ENCODE measurements around the gene GGCX.
A peak's percentile ranks its signal among the peaks of the same experiment; 100 is the strongest.
"Not testable (repeated sequence)": the region's sequence is repeated elsewhere in the genome, so short reads cannot be mapped to it uniquely, and the experiment has no call there.

The GGCX gene

DNA sequence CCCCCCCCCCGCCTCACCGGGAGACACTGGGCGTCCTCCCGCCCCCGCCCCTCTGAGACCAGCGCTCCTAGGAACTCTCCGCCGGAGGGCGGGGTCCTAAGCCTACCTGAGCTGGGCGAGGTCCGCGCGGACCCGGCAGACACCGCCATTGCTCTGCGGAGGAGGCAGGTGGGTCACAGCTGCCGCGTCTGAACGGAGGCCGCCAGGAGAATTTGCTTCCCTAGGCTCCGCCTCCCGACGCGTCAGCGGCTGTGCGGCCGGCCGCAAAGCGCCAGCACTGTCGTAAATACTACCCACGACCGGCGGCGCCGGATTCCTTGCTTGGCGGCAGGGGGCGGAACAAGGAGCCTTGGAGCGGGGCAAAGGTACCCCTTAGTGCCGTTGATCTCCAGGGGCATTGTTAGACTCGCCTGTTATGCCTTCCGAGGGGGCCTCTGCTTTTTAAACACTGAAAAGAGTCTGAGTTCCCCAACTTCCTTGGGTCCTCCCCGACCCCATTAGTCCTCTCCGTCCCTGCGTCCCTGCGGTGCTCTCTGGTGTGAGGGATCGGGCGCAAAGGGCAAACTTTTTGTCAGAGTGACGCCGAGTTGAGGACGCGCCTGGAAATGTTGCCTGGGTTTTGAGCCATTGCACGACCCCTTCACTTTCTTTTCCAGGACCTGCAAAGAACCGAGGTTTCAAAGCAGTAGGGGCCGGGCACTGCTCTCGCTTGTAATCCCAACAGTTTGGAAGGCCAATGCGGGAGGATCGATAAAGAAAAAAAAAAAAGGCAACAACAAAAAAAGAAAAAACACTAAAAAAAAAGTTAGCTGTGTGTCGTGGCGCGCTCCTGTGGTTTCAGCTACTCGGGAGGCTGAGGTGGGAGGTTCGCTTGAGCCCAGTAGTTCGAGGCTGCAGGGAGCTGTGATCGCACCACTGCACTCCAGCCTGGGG, at the start of gene GGCX:
TSS of gene GGCX (minus strand) at position 214 of the 933 bp plus-strand sequence. CDS start at position 149, 65 bp downstream.
- DNase-seq = peak; percentile 88 to 93 (median 90)

DNA sequence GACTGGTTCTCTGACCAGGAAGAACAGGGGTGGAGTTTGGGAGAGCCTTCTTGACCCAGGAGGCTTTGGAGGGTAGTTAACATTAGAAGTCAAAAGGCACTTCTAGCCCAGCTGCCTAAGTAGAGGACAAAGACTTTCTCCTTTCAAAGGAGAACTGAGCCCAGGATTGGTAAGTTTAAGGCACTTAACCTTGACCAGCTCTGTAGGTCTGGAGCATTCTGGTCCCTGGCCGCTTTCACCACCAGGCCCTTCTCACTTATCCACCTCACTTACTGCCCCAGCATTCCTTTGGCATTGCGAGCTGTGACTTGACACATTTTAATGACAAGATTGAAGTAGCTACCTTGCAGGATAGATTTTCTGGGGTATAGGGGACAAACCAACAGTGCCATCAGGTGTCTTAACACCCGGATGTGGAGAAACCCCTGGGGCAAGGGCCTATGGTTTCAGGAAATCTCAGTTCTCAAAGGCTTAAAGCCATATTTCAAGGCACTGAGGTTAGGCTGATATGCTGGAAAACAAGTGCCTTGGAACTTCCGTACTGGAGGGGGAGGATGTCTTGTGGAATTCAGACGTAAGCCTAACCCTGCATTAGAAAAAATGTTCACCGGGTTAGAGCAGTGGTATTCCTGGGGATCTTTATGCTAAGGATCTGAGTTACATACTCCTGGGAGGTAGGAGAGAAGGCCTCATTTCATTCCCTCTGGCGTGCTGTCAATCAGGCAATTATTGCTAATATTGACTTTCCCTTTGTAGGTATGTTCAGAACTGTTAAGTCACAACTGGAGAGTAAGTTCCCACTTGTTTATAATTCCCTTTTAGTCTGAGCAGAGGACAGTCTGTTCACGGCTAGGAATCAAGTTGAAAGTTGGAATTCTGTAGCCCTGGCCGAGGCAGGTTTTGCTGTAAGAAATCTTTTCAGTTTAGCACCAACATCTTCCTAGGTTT, 46.2 kb upstream of the GGCX start:
- no peak for DNase-seq

DNA sequence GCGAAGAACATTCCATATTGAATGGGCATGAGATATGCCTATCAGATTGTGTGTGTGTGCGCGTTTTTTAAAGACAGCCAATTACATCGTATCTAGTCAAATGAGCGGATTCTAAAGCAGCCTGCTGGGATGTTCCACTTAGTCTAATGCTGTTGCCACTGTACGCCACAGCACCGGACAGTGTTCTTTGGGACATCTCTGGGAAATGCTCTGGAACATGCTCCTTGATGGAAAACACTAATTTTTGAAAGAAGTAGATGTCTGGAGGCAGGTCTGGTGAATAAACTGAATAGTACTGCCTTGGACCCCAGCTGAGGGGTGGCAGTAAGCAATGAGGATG, 44.8 kb upstream of the GGCX start:
- no peak for DNase-seq

GRCh38 chr2:85605406-85606115, 44.3 kb upstream of the GGCX start:
- DNase-seq = no peak

DNA sequence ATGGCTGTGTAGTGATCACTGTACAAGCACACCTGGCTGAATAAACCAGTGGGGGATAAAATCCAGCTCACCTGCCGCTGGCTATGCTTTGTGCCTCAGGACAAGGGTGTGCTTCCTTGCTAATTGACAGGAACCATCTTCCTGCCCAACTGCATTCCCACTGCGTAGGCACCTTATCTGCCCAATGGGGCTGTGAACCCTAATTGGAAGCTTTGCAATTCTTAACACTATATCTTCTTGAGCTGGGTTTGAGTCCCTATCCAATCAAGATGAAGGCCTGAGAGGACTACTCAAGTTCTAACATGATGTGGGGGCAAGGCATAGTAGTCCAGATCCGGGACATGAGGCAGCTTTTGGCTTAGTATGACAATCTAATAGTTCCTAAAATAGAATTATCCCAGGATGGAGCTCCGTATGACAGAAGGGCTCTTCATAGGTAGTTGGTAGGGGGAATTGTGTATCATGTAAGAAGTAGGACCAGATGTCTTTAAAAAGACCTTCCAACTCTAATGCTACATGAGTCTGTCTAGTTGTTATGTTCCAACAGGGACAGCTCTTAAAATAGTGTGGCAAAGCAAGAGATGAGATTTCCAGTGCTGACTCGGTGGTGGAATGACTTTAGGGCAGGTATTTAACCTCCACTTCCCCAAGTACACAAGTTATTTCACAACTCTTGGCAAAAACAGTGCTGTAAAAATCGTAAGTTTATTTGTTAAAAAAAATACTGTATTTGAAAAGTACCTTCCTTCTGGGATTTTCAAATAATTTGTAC, 43.5 kb upstream of the GGCX start:
- DNase-seq = no peak

DNA sequence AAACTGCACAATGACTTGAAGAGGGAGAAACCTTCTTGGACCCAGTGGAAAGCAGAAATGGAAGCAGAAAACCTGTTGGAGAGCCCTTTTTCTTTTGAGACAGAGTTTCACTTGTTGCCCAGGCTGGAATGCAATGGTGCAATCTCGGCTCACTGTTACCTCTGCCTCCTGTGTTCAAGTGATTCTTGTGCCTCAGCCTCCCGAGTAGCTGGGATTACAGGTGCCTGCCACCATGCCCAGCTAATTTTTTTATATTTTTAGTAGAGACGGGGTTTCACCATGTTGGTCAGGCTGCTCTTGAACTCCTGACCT, 42.8 kb upstream of the GGCX start:
- not testable (repeated sequence) for DNase-seq

GRCh38 chr2:85602476-85603234, 41.4 kb upstream of the GGCX start, which contains the start of gene TMEM150A:
TSS of gene TMEM150A (minus strand) at chr2:85602698. CDS start at chr2:85601948, 750 bp downstream.
- DNase-seq = peak; percentile 62 to 80 (median 74)

GRCh38 chr2:85601771-85602475, 40.6 kb upstream of the GGCX start:
- DNase-seq = peak in 1 of 6 experiments; percentile 38

DNA sequence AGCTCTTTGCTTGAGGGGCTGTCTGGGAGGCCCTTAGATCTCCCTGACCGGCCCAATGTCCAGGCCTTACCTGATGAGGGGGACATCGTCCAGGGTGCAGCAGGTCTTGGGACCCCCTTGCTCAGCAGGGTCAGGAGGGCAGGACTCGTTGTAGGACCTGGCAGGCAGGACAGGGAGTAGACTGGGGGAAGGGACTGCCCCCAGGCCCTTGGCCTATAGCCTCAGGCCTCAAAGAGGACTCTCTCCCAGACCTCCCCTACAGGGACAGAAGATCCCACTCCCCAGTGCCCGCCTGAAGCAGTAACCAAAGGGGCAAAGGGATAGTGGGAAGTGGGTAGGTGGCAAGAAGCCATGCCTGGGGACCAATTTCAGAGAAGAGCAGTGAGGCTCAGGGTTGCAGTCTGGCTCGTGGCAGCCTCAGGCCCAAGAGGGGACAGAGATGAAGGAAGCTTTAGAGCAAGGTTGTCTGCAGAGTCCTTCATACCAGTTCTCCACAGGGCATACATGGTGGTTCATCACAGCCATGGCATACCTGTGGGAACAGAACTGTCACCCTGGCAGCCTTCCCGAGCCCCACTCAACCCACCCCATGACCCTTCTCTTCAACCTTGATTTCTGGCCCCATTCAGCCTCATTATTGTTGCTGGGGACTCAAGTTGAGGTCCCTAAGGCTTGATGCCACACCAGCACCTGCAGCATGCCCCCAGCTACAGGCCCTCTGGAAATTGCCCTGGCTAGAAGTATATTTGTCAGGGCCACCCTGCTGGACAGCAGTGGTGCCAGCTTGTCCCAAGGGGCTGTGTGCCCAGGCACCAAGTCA, 39.9 kb upstream of the GGCX start:
- DNase-seq = peak in 1 of 6 experiments; percentile 12

GRCh38 chr2:85600235-85600575, 38.9 kb upstream of the GGCX start:
- DNase-seq = no peak

- no peak for DNase-seq
These were observed 38.4 kb upstream of the GGCX start for GRCh38 chr2:85599468-85600234.

GRCh38 chr2:85598594-85599340, 37.5 kb upstream of the GGCX start:
- DNase-seq = no peak

GRCh38 chr2:85597241-85597640, 35.9 kb upstream of the GGCX start:
- no peak for DNase-seq

- no peak for DNase-seq
These were observed 35.3 kb upstream of the GGCX start for GRCh38 chr2:85596486-85597143.

DNA sequence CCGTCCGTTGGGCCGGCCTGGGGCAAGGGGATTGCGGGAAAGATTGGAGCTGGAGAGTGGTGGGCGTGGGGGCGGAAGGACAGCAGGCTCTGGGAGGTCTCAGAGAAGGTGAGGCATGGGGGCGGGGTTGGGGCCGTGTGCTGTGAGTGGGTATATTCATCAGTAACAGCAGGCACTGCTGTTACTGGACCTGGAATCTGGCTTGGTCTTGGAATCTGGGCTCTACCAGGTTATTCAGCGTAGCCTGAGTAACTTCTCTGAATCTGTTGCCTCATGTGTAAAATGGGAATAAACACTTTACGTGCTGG, 34.7 kb upstream of the GGCX start:
- DNase-seq = peak in 1 of 6 experiments; percentile 41

GRCh38 chr2:85595301-85596025, 34.2 kb upstream of the GGCX start, which contains the start of gene RNF181:
TSS of gene RNF181 (plus strand) at chr2:85595745. CDS start at chr2:85595764, 19 bp downstream.
- peak; percentile 78 to 92 (median 88) for DNase-seq

- no peak for DNase-seq
These were observed 33.5 kb upstream of the GGCX start for GRCh38 chr2:85594715-85595300.
